ENCODE data around the gene BTBD3.

The BTBD3 gene

GRCh38 chr20:11918391-11918845 lies 725 bp downstream of the BTBD3 start:
- DNase-seq (ENCODE audit: low read depth) = no peak

DNA sequence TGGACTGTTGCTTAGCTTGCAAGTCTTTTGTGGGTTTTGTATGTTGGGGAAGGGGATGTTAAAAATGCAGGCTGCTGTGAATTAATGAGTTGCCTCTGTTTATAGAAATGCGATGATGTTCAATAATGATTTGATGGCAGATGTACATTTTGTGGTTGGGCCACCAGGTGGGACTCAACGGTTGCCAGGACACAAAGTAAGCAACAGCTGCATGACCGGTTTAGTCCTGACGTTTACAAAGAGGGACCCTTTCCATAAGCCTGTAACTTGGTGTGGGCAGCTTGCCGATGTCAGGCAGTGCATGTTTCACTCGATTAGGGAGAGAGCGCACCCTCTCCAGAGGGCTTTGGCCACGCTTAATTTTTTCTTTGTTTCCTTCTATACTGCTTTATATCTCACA lies 1.3 kb downstream of the BTBD3 start:
- DNase-seq (ENCODE audit: low read depth) = no peak

DNA sequence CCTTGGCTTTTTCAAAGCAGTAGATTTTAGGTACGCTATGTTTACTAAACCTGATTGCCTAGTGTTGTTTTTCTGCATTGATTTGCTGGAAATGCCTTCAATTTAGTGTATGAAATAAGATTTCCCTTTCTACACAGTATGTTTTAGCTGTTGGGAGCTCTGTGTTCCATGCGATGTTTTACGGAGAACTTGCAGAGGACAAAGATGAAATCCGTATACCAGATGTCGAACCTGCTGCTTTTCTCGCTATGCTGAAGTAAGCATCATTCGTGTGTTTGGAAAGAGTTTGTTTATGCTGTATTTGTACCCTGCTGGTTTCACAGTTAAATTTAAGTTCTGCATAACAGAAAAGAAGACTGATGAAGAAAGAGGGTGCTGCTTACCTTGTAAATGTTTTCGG lies 1.9 kb downstream of the BTBD3 start:
- no peak for DNase-seq (ENCODE audit: low read depth)

DNA sequence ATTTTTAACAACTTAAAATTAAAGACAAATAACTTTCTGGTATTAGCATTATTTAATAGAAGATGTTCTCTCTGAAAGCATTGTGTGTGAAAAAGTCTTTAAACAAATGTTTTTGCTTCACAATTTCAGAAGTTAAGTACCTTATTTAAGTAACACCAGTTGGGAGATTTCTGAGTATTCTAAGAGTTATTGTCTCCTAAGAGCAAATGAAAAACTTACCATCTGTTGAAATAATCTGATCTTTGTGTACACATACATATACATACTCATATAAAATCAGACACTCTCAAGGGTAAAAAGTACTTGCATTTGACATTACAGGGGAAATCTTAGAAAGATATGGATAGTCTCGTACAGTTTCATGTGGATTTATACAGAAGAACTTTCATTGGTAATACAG lies 2.4 kb downstream of the BTBD3 start:
- no peak for DNase-seq (ENCODE audit: low read depth)

- DNase-seq (ENCODE audit: low read depth) = no peak
Measured at GRCh38 chr20:11921321-11921720, 3.6 kb downstream of the BTBD3 start.

DNA sequence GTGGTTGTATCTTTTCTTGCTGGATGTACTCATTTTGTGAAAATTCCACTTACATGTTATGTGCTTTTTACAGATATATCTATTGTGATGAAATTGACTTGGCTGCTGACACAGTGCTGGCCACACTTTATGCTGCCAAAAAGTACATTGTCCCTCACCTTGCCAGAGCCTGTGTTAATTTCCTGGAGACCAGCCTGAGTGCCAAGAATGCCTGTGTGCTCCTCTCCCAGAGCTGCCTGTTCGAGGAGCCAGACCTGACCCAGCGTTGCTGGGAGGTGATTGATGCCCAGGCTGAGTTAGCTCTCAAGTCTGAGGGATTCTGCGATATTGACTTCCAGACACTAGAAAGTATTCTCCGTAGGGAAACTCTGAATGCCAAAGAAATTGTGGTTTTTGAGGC lies 4.9 kb downstream of the BTBD3 start:
- DNase-seq (ENCODE audit: low read depth) = no peak

- DNase-seq (ENCODE audit: low read depth) = no peak
Measured at GRCh38 chr20:11924923-11925322, 7.2 kb downstream of the BTBD3 start.

DNA sequence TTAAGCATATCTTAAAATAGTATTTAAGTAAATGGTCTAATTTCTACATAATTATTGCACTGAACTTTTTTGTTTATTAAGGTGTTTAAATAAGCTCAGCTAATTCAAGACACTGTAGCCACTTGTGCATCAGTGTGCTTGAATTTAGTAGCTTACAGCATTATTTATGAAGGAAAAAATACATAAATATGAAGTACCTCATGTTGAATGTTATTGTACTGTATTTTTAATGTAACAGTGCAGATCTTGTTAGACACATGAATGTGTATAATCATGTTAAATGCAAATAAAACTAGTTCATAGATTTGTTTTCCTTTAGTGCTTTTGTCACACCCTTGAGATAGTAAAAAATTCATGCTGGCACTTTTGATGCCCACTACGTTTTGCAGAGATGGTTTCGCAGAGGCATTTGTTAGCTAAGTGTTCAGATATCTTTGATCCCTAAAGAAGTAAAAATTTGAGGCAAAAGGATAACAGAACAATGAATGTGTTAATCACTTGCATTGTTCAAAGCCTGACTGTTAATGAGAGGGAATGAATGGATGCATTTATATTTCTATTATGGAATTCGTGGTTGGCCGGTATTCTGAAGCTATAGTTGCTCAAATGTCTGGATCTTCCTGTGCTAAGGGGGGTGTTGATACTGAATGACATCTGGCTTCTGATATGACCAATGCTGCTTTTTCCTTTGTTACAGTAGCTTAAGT lies 8.8 kb downstream of the BTBD3 start:
- no peak for DNase-seq (ENCODE audit: low read depth)

GRCh38 chr20:11929947-11930346 lies 12.3 kb downstream of the BTBD3 start:
- DNase-seq (ENCODE audit: low read depth) = no peak

- no peak for DNase-seq (ENCODE audit: low read depth)
Measured at GRCh38 chr20:11935212-11936154, 17.8 kb downstream of the BTBD3 start.

- no peak for DNase-seq (ENCODE audit: low read depth)
Measured at GRCh38 chr20:11936157-11936556, 18.5 kb downstream of the BTBD3 start.

GRCh38 chr20:11937230-11937629 lies 19.5 kb downstream of the BTBD3 start:
- DNase-seq (ENCODE audit: low read depth) = no peak

DNA sequence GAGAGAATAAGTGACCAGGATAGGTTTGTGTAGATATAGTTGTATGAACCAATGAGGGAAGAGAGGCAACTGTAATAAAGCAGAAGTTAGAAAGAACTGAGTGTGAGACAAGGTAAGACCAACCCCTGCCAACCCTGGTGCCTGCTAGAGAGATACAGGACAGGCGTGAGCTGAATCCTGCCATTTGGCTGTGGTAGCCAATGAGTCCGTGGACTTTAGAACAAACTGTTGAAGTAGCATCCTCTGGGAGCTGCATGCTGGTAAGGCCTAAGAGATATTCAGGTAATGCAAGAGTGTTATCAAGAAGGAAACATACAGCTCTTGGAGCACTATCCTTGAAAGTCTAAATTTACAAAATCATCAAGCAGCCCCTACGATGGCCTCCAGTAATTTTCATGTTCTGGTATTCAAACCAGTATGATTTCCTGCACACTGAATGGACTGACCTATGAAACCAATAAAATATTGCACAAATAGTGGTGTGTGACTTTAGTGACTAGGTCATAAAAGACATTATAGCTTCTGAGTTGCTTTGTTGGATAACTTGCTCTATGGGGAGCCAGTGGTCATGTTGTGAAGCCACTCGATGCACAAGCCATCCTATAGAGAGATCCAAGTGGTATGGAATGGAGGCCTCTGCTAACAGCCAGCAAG lies 24.0 kb downstream of the BTBD3 start:
- no peak for DNase-seq (ENCODE audit: low read depth)

- DNase-seq (ENCODE audit: low read depth) = no peak
Measured at GRCh38 chr20:11943778-11944177, 26.1 kb downstream of the BTBD3 start.

- DNase-seq (ENCODE audit: low read depth) = no peak
Measured at GRCh38 chr20:11948806-11949205, 31.1 kb downstream of the BTBD3 start.

DNA sequence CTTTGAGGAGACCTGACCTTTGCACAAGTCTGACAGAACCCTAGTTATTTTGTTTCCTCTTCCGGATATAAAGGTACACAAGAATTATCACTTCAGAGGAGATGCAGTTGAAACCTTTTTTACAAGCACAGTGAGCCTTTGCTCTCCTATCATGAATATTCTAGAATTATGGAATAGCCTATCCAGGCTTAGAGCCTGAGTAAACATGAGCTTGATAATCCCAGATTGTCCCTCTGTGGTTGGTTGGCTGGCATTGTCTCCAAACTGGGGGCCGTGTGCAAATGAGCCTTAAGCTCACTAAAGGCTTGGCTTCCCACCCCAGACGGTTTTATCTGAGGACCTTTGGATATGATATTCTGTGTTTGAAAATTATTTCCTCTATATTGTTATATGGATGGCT lies 32.0 kb downstream of the BTBD3 start:
- DNase-seq (ENCODE audit: low read depth) = no peak

GRCh38 chr20:11951696-11952095 lies 34.0 kb downstream of the BTBD3 start:
- DNase-seq (ENCODE audit: low read depth) = no peak

GRCh38 chr20:11952639-11953038 lies 34.9 kb downstream of the BTBD3 start:
- no peak for DNase-seq (ENCODE audit: low read depth)

DNA sequence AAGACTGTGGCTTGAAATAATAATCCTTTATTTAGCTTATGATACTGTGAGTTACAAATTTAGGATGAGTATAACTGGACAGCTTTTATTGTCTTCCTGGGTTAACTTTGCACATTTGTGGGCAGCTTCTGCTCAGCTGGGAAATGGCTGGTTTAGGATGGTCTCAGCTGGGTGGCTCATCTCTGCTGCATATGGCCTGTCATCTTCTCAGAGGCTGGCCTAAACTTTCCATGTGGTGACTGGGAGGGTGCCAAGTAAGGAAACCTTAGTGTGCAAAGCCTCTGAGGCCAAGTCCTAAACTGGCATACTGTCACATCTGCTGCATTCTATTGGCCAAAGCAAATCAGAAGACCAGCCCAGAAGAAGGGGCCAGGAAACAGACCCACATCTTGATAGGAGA lies 40.2 kb downstream of the BTBD3 start:
- DNase-seq (ENCODE audit: low read depth) = no peak

GRCh38 chr20:11958855-11959254 lies 41.2 kb downstream of the BTBD3 start:
- DNase-seq (ENCODE audit: low read depth) = no peak

- no peak for DNase-seq (ENCODE audit: low read depth)
Measured at GRCh38 chr20:11965602-11966001, 47.9 kb downstream of the BTBD3 start.

DNA sequence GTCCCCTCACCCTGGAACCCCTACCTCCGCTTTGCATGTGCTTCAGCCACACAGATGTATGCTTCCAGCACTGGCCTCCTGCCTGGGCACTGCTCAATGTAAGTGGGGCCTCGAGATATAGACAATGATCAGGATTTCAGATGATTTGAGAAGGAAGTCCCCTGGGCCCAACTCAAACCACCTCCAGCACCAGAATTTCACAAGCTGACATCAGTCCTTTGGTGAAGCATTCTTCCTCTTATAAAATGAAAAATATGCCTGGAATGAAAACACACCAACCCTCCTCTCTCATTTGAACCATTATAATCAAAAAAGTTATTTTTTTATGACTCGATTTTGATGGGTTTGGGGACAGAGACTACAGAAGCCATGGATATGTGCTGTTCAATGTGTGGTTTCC lies 48.5 kb downstream of the BTBD3 start:
- DNase-seq (ENCODE audit: low read depth) = no peak
